Ascending aorta (tissue), 2 donors: Measurements from ENCODE around the gene KDM3A. TPM values are rescaled to one million over a fixed set of nuclear protein-coding genes. Genes with fewer than 3 reads are reported as not detected.

Experiments used
- DNase-seq, 2 donors: peaks; one replicate each; pipeline ENCODE4 v3.0.0-alpha.2; 2019; ENCODE audit warnings: low spot score in 2 of 2
- H3K27ac ChIP-seq, 2 donors: fragments of 200-600 bp; sonication (generic); one replicate each; pipeline ENCODE4 v1.5.1; 2016 to 2017; ENCODE audit warnings: mild to moderate bottlenecking in 1 of 2
- H3K27me3 ChIP-seq: fragments of 200-600 bp; sonication (generic); one replicate; pipeline ENCODE4 v1.5.1; 2017
- H3K36me3 ChIP-seq, 2 donors: fragments of 200-600 bp; sonication (generic); one replicate each; pipeline ENCODE4 v1.5.1; 2016
- H3K4me1 ChIP-seq, 2 donors: fragments of 200-600 bp; sonication (generic); one replicate each; pipeline ENCODE4 v1.5.1; 2016 to 2017; ENCODE audit warnings: mild to moderate bottlenecking in 1 of 2
- H3K4me3 ChIP-seq, 2 donors: fragments of 200-600 bp; sonication (generic); one replicate each; pipeline ENCODE4 v1.5.1; 2016 to 2017; ENCODE audit warnings: mild to moderate bottlenecking in 1 of 2
- H3K9me3 ChIP-seq, 2 donors: fragments of 200-600 bp; sonication (generic); one replicate each; pipeline ENCODE4 v1.5.1; 2016
- CTCF ChIP-seq, 3 experiments: fragments of 200-600 bp in 2 of 3; fragments of 450-650 bp in 1 of 3; sonication (generic) in 2 of 3; IDR thresholded peaks; one replicate each; pipeline ENCODE4 v1.5.1; 2016 to 2019; ENCODE audit warnings: antibody characterized with exemption in 3 of 3, mild to moderate bottlenecking in 1 of 3, moderate library complexity in 1 of 3
- intact Hi-C: fragments of 100-400 bp; cut with DNase I; formaldehyde crosslinking; loops from one replicate; pipeline ENCODE4 v1.15.1; 2023
- total RNA-seq: library from RNA; depleted of rRNA; stranded (reverse); fragments of >200 nt; gene quantifications from one replicate; pipeline ENCODE4 v1.1.0, GENCODE V29; 2016

Gene KDM3A
- total RNA-seq, 1 donor from 2014 or later, result 18.4 TPM

GRCh38 chr2:86500325-86501083 is 59.3 kb downstream of the KDM3A start:
- intact Hi-C loops, result no loop called here
- Histone ChIP-seq H3K4me1 (no peaks in the 10 kb centered on the region), H3K27me3 (no peaks in the 10 kb centered on the region), H3K27ac (no peak overlapping the region), H3K4me3 (no peak overlapping the region), H3K36me3 (peaks cover 63 to 97% of the 10 kb centered on the region in 2 donors), H3K9me3 (peaks cover 0 to 12% of the 10 kb centered on the region in 2 donors)
- DNase-seq, result no peak
- TF ChIP-seq CTCF (IDR thresholded peaks at IDR 0.05), result no peak

GRCh38 chr2:86507600-86507999 is 66.4 kb downstream of the KDM3A start:
- Histone ChIP-seq H3K9me3 (no peaks in the 10 kb centered on the region), H3K36me3 (peaks cover 39 to 72% of the 10 kb centered on the region in 2 donors), H3K27ac (no peak overlapping the region), H3K4me3 (no peak overlapping the region), H3K27me3 (no peaks in the 10 kb centered on the region), H3K4me1 (no peaks in the 10 kb centered on the region)
- DNase-seq, result no peak
- no peak for TF ChIP-seq CTCF (IDR thresholded peaks at IDR 0.05)
- intact Hi-C loops, result no loop called here

- TF ChIP-seq CTCF (IDR thresholded peaks at IDR 0.05), result no peak
- Histone ChIP-seq H3K9me3 (no peaks in the 10 kb centered on the region), H3K4me1 (peaks cover 0 to 3% of the 10 kb centered on the region in 2 donors), H3K27ac (no peak overlapping the region), H3K4me3 (no peak overlapping the region), H3K36me3 (peaks cover 23 to 44% of the 10 kb centered on the region in 2 donors), H3K27me3 (no peaks in the 10 kb centered on the region)
- intact Hi-C loops, result no loop called here
- no peak for DNase-seq
Observed at GRCh38 chr2:86510436-86510933, 69.3 kb downstream of the KDM3A start.

- DNase-seq, result no peak
- Histone ChIP-seq H3K9me3 (no peaks in the 10 kb centered on the region), H3K36me3 (peaks cover 19 to 33% of the 10 kb centered on the region in 2 donors), H3K27me3 (no peaks in the 10 kb centered on the region), H3K4me3 (no peak overlapping the region), H3K27ac (no peak overlapping the region), H3K4me1 (peaks cover 0 to 3% of the 10 kb centered on the region in 2 donors)
- TF ChIP-seq CTCF (IDR thresholded peaks at IDR 0.05), result no peak
- intact Hi-C loops, result no loop called here
Observed at GRCh38 chr2:86512034-86512433, 70.9 kb downstream of the KDM3A start.

- Histone ChIP-seq H3K36me3 (peaks cover 19 to 25% of the 10 kb centered on the region in 2 donors), H3K4me3 (no peak overlapping the region), H3K27ac (no peak overlapping the region), H3K9me3 (no peaks in the 10 kb centered on the region), H3K4me1 (peaks cover 0 to 3% of the 10 kb centered on the region in 2 donors), H3K27me3 (no peaks in the 10 kb centered on the region)
- no peak for DNase-seq
- intact Hi-C loops, result no loop called here
- no peak for TF ChIP-seq CTCF (IDR thresholded peaks at IDR 0.05)
Observed at GRCh38 chr2:86512892-86513291, 71.7 kb downstream of the KDM3A start.
